Stimulated activated CD4-positive, alpha-beta T cell treated with anti-CD3 and anti-CD28 coated beads, Interleukin-2, amount 100 ng/mL, for 4 hours (primary cell): Measurements from ENCODE around the gene NPR1.
"Not testable (repeated sequence)": the region's sequence is repeated elsewhere in the genome, so short reads cannot be mapped to it uniquely, and the experiment has no call there.

Experiments
- DNase-seq: peaks from one replicate; pipeline ENCODE4 v3.0.0-alpha.2; 2020; ENCODE audit warnings: low read depth

The NPR1 gene

DNA sequence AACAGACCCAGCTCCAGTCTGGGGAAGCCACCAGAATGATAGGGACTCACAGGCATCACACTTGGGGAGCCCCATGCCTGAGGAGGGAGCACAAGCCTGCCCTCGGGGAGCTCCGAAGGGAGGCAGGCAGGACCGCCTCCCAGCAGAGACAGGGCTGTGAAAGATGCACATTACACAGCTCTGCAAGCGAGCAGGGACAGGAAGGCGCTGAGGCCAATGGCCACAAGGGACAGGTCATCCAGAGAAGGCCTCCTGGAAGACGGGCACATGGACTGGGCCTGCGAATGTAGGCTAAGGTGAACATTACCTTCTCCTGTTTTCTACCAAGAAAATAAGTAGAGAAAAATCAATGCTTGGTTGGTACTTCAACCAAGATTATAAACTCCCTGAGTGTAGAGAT is 4.2 kb downstream of the NPR1 start:
- no peak for DNase-seq

DNA sequence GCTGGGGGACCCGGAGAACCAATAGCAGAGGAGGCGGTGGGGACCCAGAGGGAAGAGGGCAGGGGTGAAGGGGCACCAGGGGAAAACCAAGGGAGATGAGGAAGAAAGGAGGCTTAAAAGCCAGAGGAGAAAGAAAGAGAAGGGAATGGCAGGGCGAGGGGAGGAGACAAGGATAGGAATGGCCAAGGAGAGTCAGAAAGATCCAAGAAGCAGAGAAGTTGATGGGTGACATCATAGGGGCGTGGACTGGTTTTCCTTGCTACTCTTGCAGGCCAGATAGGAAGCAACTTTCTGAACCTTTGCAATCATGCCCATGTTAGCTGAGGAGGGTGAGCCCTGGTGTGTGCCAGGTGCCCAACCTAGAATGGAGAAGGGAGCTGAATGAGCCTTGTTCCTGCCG is 5.4 kb downstream of the NPR1 start:
- DNase-seq = no peak

- DNase-seq = no peak
Observed at GRCh38 chr1:153684892-153685291, 6.4 kb downstream of the NPR1 start.

DNA sequence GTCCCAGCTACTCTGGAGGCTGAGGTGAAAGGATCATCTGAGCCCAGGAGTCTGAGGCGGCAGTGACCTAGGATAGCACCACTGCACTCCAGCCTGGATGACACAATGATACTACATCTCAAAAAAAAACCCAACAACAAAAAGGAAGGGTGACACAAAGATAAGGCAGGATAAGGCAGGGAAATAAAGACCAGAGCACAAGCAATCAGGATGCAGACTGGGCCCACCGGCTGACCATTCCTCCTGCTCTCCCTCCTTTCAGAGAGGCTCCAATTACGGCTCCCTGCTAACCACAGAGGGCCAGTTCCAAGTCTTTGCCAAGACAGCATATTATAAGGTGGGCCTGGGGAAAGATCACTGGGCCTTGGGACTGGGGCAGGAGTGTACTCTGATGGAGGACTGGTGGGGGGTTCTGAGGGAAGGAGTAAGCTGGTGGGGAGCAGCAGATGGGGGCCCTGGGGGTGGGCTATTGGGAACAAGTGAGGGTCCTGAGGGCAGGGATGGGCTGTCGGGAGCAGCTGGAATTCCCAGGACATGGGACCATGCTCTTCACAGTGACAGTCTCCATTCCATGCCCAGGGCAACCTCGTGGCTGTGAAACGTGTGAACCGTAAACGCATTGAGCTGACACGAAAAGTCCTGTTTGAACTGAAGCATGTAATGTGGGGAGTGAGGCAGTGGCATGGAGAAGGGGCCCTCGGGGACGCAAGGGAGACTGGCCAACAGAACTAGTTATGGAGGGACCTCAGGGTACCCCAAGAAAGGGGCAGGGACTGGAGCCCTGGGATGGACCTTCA is 7.3 kb downstream of the NPR1 start:
- no peak for DNase-seq

GRCh38 chr1:153687346-153688125 is 9.0 kb downstream of the NPR1 start:
- no peak for DNase-seq

GRCh38 chr1:153688276-153688675 is 9.8 kb downstream of the NPR1 start:
- no peak for DNase-seq

DNA sequence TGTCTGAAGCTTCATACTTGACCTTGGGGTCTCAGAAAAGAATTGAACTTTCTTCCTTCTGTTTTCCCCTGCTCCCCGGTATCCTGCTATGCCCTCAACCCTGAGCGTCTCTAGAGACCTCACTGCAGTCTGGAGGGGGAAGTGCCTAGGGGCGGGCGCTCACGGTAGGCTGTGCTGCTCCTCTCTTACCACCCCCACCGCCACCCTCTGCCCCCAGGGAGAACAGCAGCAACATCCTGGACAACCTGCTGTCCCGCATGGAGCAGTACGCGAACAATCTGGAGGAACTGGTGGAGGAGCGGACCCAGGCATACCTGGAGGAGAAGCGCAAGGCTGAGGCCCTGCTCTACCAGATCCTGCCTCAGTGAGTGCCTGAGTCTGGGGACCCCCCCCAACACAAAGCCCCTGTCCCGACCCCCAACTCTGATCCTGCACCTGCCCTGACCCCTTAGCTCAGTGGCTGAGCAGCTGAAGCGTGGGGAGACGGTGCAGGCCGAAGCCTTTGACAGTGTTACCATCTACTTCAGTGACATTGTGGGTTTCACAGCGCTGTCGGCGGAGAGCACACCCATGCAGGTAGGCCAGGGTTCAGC is 10.3 kb downstream of the NPR1 start:
- no peak for DNase-seq

- no peak for DNase-seq
Observed at GRCh38 chr1:153693466-153693865, 15.0 kb downstream of the NPR1 start.

DNA sequence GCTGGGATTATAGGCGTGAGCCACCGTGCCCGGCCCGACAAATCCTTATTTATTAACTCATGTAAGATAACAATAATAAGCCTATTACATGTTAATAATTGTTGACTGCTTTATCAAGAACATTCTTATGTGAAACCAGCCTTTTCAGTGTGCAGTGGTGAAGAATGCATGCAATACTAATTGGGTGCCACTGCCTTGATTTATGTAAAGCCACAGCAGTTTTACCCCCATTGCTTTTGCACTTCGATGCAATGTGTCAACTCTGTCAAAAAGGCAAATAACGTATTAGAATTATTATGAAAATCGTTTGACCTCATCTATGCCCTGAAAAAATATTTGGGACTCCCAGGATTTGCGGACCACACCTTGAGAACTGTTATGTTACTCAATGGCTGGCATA is 18.3 kb downstream of the NPR1 start:
- no peak for DNase-seq

- DNase-seq = no peak
Observed at GRCh38 chr1:153697191-153698019, 18.9 kb downstream of the NPR1 start.

DNA sequence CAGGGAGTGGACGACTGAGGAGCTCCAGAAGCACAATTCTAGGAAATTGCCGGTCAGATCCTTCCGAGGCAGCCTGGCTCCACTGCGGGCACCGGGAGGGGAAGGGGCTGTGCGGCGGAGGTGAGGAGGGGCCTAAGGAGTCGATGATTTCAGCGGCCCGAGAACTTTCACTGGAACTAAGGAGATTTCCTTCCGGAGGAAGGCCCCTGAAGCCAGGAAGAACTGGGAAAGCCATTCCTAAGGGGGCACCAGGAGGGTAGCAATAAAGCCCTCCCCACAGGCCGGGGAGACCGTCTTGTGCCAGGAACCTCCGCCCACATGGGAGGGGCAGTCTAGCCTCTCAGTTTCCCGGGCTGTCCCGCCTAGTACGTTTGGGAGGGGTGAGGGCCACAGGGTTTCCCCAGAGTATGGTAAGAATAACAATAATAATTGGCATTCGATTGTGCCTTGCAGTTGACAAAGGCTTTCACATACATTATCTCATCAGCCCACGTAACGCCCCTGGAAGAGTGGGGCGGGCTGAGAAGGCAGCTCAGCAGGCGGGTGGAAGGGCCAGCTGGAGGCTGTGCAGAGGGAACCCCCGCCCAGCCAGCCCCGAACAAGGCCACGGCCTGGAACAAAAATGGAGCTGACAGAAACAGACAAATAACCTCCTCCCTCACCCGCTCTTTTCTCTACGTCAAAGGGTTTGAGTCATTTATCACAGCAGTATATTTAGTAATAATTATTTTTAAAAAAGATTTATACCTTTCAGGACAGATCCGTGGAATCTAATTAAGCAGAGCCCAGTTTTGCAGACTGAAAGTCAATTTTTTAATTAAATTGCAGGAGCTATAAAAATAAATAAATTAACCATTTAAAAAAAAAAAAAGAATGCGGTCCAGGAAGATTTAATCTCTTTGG is 19.8 kb downstream of the NPR1 start:
- no peak for DNase-seq

DNA sequence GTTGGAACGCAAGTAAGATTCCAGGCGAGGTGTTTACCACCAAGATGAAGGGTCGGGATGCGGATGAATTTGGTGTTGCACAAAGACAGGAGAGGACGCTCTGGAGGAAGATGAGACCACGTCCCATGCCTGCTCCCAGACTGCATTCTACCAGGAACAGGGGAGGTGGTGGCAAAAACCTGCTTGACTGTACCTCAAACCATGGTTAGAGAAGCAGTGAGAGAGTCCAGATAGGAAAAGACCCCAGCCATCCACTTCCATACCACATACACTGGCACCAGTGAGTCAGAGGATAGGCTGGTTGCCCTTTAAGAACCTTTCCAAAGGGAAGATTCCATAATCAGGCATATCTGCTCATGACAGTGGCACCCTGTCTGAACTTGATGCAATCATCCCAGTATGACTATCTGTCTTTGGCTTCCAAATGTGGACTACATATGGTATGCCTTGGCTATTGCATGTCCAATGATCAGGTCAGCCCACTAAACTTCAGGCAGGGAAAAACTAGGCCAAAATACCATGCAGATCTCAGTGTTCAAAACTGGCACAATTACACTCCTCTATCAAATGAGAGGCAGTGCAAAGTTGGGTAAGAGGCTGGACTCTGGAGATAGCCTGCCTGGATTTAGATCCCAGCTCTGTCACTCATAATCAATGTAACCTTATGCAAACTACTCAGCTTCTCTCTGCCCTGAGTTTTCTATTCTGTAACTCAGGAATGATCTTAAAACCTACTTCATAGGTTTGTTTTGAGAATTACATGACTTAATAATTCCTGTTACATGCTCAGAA is 20.6 kb downstream of the NPR1 start:
- no peak for DNase-seq

DNA sequence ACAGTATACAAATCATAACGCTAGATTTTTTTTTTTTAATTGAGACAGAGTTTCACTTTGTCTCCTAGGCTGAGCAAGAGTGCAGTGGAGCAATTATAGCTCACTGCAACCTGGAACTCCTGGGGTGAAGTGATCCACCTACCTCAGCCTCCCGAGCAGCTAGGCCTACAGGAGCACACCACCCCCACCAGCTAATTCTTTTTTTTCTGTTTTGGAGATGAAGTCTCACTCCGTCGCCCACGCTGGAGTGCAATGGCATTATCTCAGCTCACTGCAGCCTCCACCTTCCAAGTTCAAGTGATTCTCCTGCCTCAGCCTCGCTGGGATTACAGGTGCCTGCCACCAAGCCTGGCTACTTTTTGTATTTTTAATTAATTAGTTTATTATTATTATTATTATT is 21.3 kb downstream of the NPR1 start:
- DNase-seq = no peak

DNA sequence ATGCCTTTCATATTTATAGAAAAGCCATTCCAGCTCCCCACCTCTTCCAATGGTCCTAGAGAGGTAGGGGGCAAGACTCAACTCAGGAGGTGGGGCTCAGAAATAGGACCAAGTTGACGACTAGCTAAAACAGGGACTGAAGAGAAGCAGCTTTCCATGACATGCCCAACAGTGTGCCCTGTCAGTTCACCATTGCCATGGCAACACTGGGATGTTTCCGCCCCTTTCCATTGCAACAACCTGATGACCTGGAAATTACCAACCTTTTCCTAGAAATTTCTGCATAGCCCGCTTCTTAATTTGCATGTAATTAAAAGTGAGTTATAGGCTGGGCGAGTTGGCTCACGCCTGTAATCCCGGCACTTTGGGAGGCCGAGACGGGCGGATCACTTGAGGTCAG is 27.0 kb downstream of the NPR1 start:
- DNase-seq = no peak

- DNase-seq = no peak
Observed at GRCh38 chr1:153711026-153711425, 32.5 kb downstream of the NPR1 start.

DNA sequence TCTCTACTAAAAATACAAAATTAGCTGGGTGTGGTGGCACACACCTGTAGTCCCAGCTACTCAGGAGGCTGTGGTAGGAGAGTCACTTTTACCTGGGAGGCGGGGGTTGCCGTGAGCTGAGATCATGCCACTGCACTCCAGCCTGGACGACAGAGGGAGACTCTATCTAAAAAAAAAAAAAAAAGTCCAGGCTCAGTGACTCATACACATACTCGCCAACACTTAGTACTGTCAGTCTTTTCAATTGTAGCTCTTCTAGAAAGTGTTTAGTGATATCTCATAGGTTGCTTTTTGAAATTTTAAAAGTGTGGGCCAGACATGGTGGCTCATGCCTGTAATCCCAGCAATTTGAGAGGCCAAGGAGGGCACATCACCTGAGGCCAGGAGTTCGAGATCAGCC is 37.7 kb downstream of the NPR1 start:
- not testable (repeated sequence) for DNase-seq

- no peak for DNase-seq
Observed at GRCh38 chr1:153717330-153717729, 38.8 kb downstream of the NPR1 start.

- no peak for DNase-seq
Observed at GRCh38 chr1:153723687-153724086, 45.2 kb downstream of the NPR1 start.

DNA sequence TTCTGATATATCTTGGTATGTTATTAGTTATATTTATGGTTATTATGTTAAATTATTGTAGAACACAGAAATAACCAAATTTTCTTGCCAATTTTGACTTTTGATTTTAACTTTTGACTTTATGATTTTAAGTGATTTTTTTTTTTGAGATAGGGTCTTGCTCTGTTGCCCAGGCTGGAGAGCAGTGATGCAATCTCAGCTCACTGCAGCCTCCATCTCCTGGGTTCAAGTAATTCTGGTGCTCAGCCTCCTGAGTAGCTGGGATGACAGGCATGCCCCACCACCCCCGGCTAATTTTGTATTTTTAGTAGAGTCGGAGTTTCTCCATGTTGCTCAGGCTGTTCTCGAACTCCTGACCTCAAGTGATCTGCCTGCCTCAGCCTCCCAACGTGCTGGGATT is 46.1 kb downstream of the NPR1 start:
- not testable (repeated sequence) for DNase-seq
